GM18858 (cell line): ENCODE measurements around the gene COL23A1.

Experiments
- ATAC-seq: cut with Tn5 transposase; IDR thresholded peaks from one replicate; pipeline ENCODE4 v1.9.1; 2021; ENCODE audit not compliant: unreplicated experiment

COL23A1 gene

DNA sequence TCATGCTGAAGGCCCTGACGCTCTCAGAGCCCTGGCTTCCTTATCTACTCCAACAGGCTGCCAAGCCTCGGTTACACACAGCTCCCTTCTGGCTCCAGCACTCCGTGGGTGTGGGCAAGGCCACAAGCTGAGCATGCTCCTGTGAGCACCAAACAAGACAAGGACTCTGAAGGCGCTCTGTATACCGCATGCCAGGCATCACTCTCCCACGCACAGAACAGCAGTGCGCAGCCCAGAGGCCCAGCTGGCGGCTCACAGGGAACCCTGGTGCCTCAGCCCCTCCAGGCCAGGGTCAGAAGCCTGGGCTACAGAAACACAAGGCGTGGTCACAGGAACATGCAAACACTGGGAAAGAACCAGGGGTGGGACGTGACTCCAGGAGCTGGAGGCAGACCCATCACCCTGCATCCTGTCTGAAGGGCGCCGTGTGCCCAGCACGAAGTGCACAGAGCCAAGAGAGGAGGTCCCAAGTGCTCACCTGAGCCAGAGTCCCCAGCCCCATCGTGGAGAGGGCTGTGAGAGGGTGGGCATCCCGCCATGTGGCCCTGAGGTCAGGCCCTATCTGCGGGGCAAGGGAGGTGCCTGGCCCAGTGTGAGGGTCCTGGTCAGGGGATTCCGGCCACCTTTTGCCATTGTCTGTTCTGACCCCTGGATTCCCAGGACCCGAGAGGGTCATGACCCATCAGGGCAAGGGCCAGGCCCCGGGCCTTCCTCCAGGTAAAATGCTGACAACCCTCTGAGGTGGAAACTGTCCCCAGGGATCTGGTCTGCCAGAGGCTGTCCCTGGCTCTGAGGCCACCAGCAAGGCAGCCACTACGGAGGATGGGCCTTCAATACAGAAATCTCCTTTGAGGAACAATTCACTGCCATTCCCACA, 54.7 kb downstream of the COL23A1 start:
- no peak for ATAC-seq

DNA sequence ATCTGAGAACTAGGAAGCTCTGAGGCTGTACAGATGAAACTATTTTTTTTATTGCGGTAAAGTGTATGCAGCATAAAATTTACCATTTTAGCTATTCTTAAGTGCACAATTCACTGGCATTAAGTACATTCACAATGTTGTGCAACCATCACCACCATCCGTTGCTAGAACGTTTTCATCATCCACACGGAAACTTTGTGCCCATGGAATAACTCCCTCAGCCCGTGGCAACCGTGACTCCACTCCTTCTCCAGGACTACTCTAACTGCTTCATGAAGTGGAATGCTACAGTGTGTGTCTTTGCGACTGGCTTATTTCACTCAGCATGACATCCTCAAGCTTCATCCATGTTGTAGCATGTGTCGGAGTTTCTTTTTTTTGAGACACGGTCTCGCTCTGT, 57.1 kb downstream of the COL23A1 start:
- ATAC-seq = no peak

DNA sequence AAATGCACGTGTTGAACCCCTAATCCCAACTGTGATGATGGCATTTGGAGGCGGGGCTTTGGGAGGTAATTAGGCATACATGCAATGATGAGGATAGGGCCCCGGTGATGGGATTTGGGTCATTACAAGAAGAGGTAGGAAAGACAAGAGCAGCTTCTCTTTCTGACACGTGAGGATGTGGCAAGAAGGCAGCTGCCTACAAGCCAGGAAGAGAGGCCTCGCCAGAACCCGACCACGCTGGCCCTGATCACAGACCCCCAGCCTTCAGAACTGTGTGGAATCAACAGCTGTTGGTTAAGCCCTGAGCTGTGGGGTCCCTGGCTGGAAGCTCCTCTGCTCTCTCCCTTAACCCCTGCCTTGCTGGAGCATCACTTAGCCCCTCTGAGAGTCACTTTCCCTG, 57.5 kb downstream of the COL23A1 start:
- ATAC-seq = no peak

DNA sequence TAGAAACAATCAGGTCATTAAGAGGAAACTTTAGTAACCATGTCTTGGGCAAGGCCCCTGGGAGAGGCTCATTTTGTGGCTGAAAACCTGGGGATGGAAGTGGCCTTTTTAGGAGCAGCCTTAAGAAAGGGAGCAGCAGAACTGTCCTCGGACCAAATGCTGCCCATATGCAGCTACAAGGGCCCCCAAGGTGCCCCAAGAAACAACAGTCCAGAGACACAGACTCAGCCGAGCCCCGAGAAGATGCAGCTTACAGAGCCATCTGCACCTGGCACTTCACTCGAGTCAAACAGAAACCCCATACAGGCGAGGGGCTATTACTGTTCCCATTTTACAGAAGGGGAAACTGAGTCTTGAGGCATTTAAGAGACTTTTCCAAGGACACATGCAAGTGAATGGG, 58.0 kb downstream of the COL23A1 start:
- no peak for ATAC-seq

DNA sequence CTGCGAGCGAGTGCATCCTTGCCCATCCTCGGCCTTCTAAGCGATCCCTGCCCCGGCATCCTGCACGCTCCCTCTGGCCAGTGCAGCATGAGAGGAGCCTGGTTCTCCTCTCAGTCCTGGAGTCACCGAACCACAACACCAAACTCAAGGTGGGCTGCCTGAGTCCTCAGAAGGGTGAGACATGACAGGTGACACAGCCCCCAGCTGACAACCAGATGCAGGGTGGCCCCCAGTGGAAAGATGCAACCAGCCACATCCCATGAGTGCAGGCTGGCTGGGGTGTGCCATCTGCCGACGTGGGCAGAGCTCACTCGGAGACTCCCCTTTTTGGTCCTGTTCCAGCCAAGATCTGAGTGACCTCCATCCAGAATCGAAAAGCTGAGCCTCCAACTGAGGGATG, 58.4 kb downstream of the COL23A1 start:
- ATAC-seq = no peak

DNA sequence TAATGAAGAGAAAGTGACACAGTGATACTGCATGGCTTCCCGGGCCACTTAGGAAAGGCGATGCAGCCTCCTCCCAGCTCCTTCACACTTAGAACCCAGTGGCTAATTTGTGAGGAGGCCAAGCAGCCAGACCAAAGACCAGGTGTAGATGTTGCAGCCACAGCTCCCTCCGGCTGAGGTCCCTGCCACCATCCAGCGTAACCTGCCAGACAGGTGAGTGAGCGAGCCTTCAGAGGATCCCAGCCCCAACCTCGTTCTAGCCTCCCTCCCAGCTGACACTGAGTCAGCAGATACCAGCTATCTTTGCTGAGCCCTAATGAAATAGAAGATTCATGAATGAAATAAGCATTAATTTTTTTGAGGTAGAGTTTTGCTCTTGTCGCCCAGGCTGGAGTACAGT, 59.7 kb downstream of the COL23A1 start:
- no peak for ATAC-seq

DNA sequence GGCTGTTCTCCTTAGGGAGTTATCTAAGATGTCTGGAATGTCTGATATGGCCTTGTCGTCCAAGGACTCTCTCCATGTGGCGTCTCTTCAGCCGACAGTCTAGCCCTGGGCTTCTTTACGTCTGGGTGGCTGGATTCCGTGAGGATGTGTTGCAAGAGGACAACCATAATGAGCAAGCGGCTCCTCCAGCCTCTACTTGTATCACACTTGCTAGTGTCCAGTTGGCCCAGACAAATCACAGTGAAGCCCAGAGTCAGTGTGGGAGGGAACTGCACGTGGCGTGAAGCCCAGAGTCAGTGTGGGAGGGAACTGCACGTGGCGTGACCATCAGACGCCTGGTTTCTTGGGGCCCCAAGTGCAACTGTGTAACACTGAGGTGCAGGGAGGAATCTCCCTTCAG, 61.1 kb downstream of the COL23A1 start:
- ATAC-seq = no peak

DNA sequence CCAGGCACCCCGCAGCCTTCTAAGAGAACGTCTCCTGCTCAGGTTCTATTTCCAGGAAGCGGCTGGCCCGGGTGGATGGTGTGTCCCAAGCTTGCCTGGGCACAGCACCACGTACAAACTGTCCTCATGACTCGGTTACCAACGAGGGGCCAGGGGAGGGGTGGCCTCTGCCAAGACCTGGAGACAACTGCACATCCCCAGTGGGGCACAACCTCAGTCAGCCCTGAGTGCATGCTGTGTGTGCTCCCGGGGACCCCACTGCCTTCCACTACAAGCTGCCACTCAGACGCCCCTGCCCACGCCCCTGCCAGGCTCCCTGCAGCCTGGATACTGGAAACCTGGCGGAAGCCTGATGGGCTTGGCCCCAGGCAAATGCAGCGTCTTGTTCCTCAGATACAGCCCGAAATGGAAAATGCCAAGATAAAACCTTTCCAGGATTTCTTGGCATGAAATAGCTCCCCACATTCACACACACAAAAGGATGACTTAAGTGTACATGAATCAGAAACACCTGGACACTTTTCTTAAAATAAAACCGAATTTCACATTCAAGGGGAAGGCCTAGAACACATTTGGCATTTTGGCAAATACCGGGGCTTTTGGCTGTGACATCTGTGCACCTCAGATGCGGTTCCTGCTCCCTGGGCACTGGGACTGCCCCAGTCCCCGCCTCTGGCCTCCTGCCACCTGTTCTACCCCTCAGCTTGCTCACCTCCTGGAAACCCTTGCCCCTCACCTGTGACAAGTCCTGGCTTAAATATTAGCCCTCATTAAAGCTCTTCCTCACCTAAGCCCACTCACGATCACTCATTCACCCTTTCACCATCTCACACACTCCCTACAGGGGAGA, 62.5 kb downstream of the COL23A1 start:
- ATAC-seq = no peak

DNA sequence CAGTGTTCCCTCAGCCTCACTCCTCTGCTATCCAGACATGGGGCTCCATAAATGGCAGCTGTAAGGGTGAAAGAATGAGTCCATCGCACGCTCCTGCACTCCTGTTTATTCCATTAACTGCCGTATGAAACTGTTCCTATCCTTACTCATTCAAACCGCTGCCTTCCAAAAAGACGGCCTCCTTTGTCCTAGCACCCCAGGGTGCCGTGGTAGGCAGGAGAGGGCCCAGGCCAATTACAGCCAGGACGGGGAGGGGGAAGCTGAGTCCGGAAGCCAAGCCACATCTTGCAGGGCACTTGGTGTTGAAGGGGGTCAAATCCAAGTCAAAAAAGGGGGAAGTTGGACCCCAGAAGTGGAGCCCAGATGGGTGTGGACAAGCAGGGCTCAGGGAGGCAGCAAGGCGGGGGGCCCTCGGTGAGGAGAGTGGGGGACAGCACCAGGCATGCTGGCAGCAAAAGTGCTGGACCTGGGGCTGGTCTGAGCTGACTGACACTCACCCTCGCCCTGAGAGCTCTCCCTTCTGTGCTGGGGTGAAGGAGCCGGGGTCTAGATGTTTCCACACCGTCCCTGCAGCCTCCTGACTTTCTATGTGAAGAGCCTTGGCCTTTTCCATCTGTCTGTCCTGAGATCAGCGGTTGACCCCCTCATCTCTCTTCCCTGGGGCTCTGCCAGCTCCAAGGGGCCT, 63.3 kb downstream of the COL23A1 start:
- no peak for ATAC-seq

DNA sequence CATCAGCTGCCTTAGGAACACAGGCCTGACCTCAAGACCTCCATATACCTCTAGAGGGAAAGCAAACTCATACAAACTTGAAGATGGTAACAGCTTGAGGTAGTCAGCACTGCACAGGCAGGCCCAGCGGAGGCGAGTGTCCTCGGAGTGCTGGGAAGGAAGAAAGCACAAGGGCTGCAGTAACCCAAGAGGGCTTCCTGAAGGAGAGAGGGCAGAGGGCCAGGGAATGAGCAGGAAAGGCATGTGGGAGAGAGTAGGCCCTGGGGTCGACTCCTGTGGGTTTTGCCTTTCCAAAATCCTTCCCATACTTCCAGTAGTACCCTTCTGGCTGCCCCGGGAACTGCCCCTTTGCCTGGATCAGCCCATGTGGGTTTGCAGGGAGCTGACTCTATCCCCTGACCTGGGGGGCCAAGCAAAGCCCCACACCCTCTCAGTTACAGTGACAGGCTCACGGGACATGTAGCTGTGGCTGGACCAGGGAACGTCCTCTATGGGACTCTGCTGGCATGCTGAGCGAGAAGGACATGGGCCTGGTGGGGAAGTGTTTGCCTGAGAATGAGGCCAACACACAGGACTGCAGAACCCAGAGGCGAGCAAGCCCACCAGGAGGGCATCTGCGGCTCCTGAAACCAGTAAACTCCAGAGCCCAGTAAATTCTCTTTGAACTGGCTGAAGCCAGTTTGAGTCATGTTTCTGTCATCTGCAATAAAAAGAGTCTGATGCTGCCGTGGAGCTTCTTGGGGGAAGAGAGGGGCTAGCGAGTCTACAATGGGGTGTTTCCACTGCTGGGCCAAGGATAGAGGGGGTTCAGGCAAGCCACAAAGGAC, 64.1 kb downstream of the COL23A1 start:
- ATAC-seq = no peak

DNA sequence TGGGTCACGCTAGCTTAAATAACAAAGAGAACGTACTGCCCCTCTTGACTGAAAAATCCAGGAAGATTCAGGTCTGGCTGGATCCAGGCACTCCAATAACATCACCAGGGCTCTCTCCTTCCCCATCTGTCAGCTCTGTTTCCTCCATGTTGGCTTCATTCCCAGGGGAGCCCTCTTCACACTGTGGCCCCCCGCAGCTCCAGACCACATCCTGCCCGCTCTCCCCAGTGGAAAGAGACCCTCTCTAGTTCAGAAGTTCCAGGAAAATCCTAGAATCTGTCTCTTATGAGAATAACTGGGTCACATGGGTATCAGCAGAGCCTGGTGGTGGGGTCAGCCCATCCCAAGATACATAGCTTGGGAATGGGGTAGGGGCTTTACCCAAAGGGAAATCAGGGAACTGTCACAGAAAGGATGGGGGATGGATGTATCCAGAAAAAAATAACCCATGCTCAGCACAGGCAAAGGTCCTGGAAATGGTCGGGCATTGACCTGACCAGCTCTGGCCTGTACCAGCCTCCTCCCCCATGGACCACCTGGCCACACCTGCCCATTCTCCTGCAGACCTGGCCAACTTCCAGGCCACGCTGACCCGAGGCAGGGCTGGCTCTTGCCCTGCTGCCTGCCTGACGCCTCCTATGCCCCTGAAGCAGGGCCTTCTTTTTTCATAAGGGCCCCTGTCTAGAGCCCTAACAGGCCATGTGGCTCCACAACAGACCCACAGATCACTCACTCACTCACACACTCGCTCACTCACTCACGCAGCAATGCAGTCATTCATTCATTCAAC, 65.9 kb downstream of the COL23A1 start:
- no peak for ATAC-seq

DNA sequence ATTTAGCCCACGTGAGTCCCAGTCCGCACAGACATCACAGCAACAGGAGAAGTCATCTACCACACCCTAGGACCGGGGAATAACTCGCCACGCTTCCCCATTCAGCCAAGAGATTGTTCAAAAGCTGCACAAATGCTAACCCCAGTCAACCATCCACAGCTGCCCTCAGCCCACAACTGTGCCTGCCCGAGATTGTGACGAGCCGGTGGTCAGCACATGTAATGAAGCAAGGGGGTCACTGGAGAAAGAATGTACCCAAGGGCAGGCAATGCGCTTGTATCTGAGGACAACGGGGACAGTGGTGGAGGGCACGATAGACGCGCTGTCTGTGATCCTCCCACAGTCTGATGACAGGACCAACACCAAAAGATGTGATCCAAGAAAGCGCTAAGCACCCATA, 67.8 kb downstream of the COL23A1 start:
- no peak for ATAC-seq

DNA sequence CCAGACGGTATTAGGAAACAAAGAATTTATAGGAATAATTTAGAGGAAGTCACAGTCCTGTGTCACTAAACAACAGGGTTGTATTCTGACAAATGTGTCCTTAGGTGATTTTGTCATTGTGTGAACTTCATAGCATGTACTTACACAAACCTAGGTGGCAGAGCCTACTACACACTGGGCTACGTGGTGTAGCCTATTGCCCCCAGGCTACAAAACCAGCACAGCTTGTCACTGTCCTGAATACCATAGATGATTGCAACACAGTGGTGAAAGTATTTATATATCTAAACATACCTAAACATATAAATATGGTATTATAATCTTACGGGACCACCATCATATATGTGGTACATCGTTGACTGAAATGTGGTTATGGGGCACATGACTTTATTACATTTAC, 69.3 kb downstream of the COL23A1 start:
- ATAC-seq = no peak

DNA sequence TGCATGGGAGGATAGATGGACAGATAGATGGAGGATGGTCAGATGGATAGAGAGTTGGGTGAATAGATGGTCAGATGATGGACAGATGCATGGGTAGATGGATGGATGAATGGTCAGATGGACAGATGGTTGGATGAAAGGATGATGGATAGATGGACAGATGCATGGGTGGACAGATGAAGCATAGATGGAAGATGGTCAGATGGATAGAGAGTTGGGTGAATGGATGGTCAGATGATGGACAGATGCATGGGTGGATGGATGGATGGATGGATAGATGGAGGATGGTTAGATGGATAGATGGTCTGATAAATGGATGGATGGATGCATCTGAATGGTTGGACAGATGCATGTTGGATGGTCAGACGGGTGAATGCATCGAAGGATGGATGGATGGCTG, 70.4 kb downstream of the COL23A1 start:
- ATAC-seq = no peak

DNA sequence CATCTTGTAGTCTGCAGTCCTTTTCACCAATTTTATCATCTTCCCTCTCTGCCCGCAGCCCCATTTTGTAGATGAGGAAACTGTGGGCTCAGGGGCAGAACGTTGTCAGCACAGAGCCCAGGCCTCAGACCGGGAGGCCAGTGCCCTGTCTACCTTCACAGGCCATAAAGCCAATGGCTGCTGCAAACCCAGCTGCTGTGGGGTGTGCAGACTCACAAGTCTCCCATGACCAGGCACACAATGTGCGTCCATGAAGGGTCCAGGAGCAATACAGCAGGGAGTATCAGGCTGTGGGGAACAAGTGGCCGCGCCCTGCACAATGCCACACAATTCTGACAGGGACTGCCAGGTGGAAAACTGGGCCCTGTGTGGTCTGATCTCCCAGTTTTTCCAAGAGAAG, 71.0 kb downstream of the COL23A1 start:
- ATAC-seq = no peak

DNA sequence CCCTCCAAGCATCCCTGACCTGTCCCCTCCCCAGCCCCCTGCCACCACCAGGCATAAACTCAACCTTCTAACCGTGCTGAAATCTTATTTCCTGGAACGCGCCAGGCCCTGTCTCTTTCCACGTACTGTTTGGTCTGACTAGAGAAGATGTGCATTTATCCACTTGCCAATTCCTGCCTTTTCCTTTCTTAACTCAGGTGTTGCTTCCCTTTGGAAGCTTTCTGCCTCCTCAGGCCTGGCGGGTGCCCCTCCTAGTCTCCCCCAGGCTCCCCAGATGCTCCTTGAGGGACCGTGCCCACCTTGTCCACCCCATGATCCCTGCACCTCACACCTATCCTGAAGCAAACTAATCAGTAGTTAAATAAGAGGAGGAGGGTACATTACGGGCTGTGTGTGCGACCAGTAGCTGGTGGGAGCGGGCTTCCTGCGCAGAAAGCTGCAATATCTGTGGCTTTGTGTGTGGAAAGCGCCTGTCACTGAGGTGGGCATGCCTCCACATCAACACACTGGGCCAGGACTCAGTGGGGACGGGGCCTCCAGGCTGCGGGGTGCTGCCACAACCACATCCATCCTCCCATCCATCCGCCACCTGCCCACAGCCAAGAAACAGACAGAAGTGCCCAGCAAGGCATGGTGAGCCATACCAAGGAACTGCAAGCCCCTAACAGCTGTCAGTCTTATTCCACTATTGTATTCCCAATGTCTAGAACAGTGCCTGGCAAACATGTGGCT, 73.5 kb downstream of the COL23A1 start:
- ATAC-seq = no peak

DNA sequence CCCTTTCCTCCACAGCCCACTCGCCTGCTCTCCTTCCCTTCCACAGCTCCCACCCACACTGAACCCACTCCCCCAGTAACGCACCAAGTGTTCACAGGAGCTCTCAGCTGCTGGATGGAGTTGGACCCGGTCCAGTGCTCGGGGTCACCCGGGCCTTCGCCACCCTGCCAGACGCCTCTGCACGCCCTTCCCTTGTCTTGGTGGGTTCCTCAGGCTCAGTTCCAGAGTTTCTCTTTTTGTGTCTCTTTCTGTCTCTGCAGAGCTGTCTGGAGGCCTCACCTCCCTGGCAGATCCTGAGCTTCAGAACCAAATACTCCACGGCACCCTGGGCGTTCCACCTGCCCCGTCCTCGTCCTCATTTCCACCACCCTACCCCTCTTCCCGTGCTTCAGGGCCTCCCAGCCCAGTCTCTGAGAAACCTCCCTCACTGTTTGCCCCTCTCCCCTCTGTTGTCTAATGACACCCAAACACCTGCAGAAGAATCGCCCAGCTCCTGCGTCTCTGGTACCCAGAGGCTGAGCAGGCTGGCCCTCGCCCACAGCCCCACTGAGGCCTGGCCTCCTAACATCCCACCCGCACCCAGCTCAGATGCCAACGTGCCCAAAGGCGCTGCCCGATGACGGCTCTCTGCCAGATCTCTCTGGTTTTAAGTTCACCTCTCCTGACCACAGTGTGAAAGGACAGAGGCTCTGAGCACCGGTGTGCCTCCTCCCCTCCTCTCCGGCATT, 74.3 kb downstream of the COL23A1 start:
- ATAC-seq = no peak

DNA sequence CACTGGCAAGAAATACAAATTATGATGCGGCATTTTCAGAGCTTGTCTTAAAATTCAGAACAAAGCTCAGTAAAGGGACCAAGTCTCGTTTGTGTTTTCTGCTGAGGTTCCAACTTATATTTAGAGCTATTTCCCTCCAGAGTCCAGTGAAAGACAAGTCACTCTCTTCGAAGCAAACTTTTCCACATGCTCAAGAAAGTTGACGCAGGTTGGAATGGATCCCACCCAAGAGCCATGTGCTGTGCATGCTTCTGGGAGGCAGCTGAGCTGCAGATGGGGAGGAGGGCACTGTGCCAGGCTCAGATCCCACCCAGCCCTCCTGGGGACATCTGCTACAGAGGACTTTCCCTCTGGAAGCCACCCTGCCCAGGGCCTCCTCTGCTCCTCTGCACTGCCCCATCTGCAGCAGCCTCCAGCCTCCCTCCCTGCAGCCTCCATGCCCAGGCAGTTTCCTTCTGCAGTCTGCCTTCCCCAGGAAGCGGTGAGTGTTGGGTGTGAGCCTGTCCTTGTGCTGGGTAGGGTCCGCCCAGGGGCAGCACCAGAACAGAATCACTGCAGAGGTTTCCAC, 75.3 kb downstream of the COL23A1 start:
- no peak for ATAC-seq
